ENCODE data around the gene ABCA2.

GRCh38 chr9:137062384-137062783 lies 34.3 kb upstream of the ABCA2 start:
- TF ChIP-seq POLR2A (IDR thresholded peaks at IDR 0.05) (no peak), CTCF (IDR thresholded peaks at IDR 0.05) (no peak)
